Astrocyte (in vitro differentiated cells and primary cell): ENCODE measurements around the gene TGFB1I1. TPM values are rescaled to one million over a fixed set of nuclear protein-coding genes. Genes with fewer than 3 reads are reported as not detected.

Experiments used
- DNase-seq: peaks from one replicate; pipeline ENCODE4 v3.0.0-alpha.2; 2010; ENCODE audit warnings: low read depth
- FAIRE-seq: peaks from 2 replicates; lab custom pipeline; 2011; peaks lifted over from hg19 to GRCh38; lab: Jason Lieb, UNC
- H2AFZ ChIP-seq: 2 replicates; pipeline ENCODE4 v1.6.0; 2012; ENCODE audit warnings: low read depth, low read length, inconsistent platforms
- H3K27ac ChIP-seq: 2 replicates; pipeline ENCODE4 v1.5.1; 2011; ENCODE audit warnings: low read depth, low read length, inconsistent platforms
- H3K27me3 ChIP-seq: 2 replicates; pipeline ENCODE4 v1.6.0; 2011; ENCODE audit warnings: low read length, inconsistent platforms; ENCODE audit not compliant: insufficient read depth
- H3K36me3 ChIP-seq: 2 replicates; pipeline ENCODE4 v1.5.1; 2011; ENCODE audit warnings: low read length, inconsistent platforms; ENCODE audit not compliant: insufficient read depth
- H3K4me1 ChIP-seq: 2 replicates; pipeline ENCODE4 v1.5.1; 2011; ENCODE audit warnings: low read length, inconsistent platforms; ENCODE audit not compliant: insufficient read depth
- H3K4me2 ChIP-seq: 2 replicates; pipeline ENCODE4 v1.6.0; 2012; ENCODE audit warnings: low read length, inconsistent platforms
- H3K4me3 ChIP-seq: 2 replicates; pipeline ENCODE4 v1.5.1; 2011; ENCODE audit warnings: low read depth, mild to moderate bottlenecking, low read length, inconsistent platforms; ENCODE audit not compliant: insufficient read depth
- H3K79me2 ChIP-seq: 2 replicates; pipeline ENCODE4 v1.6.0; 2012; ENCODE audit warnings: mild to moderate bottlenecking, low read length, inconsistent platforms; ENCODE audit not compliant: insufficient read depth
- H3K9ac ChIP-seq: 2 replicates; pipeline ENCODE4 v1.6.0; 2012; ENCODE audit warnings: mild to moderate bottlenecking, low read length, inconsistent platforms
- H3K9me3 ChIP-seq: 2 replicates; pipeline ENCODE4 v1.5.1; 2012; ENCODE audit warnings: low read depth, mild to moderate bottlenecking, low read length, inconsistent platforms; ENCODE audit not compliant: insufficient read depth
- H4K20me1 ChIP-seq: 2 replicates; pipeline ENCODE4 v1.6.0; 2012; ENCODE audit warnings: low read length, inconsistent platforms; ENCODE audit not compliant: insufficient read depth
- H3K27ac Mint-ChIP-seq: one replicate; pipeline ENCODE4 v1.8.0; 2021; ENCODE audit warnings: mild to moderate bottlenecking, mixed read lengths; ENCODE audit not compliant: unreplicated experiment
- H3K27me3 Mint-ChIP-seq: one replicate; pipeline ENCODE4 v1.8.0; 2021; ENCODE audit warnings: low read depth, mixed read lengths; ENCODE audit not compliant: unreplicated experiment
- H3K36me3 Mint-ChIP-seq: one replicate; pipeline ENCODE4 v1.8.0; 2021; ENCODE audit warnings: low read depth, mixed read lengths; ENCODE audit not compliant: unreplicated experiment
- H3K4me1 Mint-ChIP-seq: one replicate; pipeline ENCODE4 v1.8.0; 2021; ENCODE audit warnings: low read depth, mixed read lengths; ENCODE audit not compliant: unreplicated experiment
- H3K4me3 Mint-ChIP-seq: one replicate; pipeline ENCODE4 v1.8.0; 2021; ENCODE audit warnings: mild to moderate bottlenecking, moderate library complexity, mixed read lengths; ENCODE audit not compliant: unreplicated experiment
- H3K9me3 Mint-ChIP-seq: one replicate; pipeline ENCODE4 v1.8.0; 2021; ENCODE audit warnings: mild to moderate bottlenecking, mixed read lengths; ENCODE audit not compliant: unreplicated experiment
- EZH2 ChIP-seq: IDR thresholded peaks from 2 replicates; pipeline ENCODE4 v1.6.1; 2012; ENCODE audit warnings: mild to moderate bottlenecking, low read length, inconsistent platforms; ENCODE audit not compliant: insufficient read depth
- total RNA-seq: library from RNA; stranded (reverse); gene quantifications from 2 replicates; pipeline ENCODE4 v1.2.1, GENCODE V29; 2021
- TF ChIP-seq, protein P1 (sequence below): IDR thresholded peaks from 2 replicates; pipeline ENCODE4 v1.5.1; 2011; ENCODE audit warnings: low read depth, mild to moderate bottlenecking, inconsistent platforms, low read length, moderate library complexity; ENCODE audit not compliant: insufficient read depth

TGFB1I1 gene
- total RNA-seq, 1 donor from 2014 or later, result 124 TPM

DNA sequence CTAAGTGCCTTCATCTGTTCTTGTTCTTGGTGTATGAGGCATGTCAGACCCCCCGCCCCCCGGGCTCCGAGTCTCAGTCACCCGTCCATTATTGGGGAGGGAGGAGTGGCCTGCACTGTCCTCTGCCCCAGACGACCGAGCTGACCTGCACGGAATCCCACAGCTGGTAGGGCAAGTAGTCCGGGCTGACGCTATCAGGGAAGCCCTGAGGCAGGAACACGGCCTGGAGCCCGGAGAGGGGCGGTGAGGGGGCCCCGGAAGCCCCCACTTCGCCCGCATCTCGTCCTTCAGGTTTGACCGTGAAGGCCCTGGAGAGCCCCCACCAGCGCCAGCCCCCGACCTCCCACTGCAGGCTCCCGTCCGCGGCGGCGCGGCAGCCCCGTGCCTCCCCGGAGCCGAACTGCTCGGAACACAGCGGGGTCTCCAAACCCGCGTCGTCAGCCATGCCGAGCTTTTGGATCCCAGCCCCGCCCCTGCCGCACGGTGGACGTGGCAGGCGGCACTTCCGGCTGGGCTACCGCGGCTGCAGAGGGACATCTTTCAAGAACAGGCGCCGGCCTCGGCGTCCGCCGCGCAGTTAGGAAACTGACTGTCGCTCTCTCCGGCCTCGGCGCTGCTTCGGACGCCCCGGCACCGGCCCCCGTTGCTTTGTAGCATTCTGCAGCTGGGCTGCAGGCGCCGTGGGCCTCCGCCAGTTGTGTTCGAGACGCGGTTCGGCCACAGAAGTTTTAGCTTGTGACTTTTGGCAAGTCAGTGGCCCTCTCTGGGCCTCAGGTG lies 36.2 kb downstream of the TGFB1I1 start, which contains the start of gene RUSF1:
Gene RUSF1, minus strand, starts transcription at position 463 of the 777 bp plus-strand sequence. Its CDS starts 18 bp downstream, at position 445.
- Histone ChIP-seq H3K79me2 (peaks cover 31% of the 10 kb centered on the region), H3K9me3 (peaks cover 3% of the 10 kb centered on the region), H3K4me3 (peak within 1 kb of the TSS; percentile 90), H3K27me3 (no peaks in the 10 kb centered on the region), H4K20me1 (no peaks in the 10 kb centered on the region), H2AFZ (peak within 1 kb of the TSS; percentile 79), H3K27ac (peak within 1 kb of the TSS; percentile 92), H3K4me1 (peaks cover 3% of the 10 kb centered on the region), H3K9ac (peak within 1 kb of the TSS; percentile 98), H3K36me3 (no peaks in the 10 kb centered on the region), H3K4me2 (peak within 1 kb of the TSS; percentile 95)
- FAIRE-seq (no peak), DNase-seq (peak; percentile 81)
- Mint-ChIP-seq H3K4me1 (peaks cover 17% of the 10 kb centered on the region), H3K27ac (peak within 1 kb of the TSS; percentile 95), H3K27me3 (peaks cover 3% of the 10 kb centered on the region), H3K36me3 (no peaks in the 10 kb centered on the region), H3K9me3 (peaks cover 2% of the 10 kb centered on the region), H3K4me3 (peak within 1 kb of the TSS; percentile 93)
- no peak for TF ChIP-seq EZH2
- TF ChIP-seq, protein P1, sequence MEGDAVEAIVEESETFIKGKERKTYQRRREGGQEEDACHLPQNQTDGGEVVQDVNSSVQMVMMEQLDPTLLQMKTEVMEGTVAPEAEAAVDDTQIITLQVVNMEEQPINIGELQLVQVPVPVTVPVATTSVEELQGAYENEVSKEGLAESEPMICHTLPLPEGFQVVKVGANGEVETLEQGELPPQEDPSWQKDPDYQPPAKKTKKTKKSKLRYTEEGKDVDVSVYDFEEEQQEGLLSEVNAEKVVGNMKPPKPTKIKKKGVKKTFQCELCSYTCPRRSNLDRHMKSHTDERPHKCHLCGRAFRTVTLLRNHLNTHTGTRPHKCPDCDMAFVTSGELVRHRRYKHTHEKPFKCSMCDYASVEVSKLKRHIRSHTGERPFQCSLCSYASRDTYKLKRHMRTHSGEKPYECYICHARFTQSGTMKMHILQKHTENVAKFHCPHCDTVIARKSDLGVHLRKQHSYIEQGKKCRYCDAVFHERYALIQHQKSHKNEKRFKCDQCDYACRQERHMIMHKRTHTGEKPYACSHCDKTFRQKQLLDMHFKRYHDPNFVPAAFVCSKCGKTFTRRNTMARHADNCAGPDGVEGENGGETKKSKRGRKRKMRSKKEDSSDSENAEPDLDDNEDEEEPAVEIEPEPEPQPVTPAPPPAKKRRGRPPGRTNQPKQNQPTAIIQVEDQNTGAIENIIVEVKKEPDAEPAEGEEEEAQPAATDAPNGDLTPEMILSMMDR, result no peak

- Mint-ChIP-seq H3K4me3 (peak overlapping the region; percentile 93), H3K36me3 (no peaks in the 10 kb centered on the region), H3K27me3 (peaks cover 3% of the 10 kb centered on the region), H3K4me1 (peaks cover 17% of the 10 kb centered on the region), H3K9me3 (peaks cover 3% of the 10 kb centered on the region), H3K27ac (peak overlapping the region; percentile 95)
- no peaks in the 10 kb centered on the region for H3K36me3 ChIP-seq
- peaks cover 31% of the 10 kb centered on the region for H3K79me2 ChIP-seq
- no peak for FAIRE-seq
- DNase-seq, result peak; percentile 53
- peak overlapping the region; percentile 95 for H3K4me2 ChIP-seq
- peak overlapping the region; percentile 79 for H2AFZ ChIP-seq
- H3K9me3 ChIP-seq, result peaks cover 3% of the 10 kb centered on the region
- H3K4me1 ChIP-seq, result peaks cover 3% of the 10 kb centered on the region
- no peaks in the 10 kb centered on the region for H4K20me1 ChIP-seq
- H3K27me3 ChIP-seq, result no peaks in the 10 kb centered on the region
- TF ChIP-seq, protein P1, result no peak
- no peak for TF ChIP-seq EZH2
- peak overlapping the region; percentile 90 for H3K4me3 ChIP-seq
- peak overlapping the region; percentile 92 for H3K27ac ChIP-seq
- peak overlapping the region; percentile 98 for H3K9ac ChIP-seq
Measured at GRCh38 chr16:31508706-31509195, 36.8 kb downstream of the TGFB1I1 start.
